Stimulated activated CD8-positive, alpha-beta memory T cell treated with anti-CD3 and anti-CD28 coated beads, Interleukin-15, amount 100 ng/mL, for 24 hours (primary cell): ENCODE measurements around the gene RHOBTB3.

ENCODE experiments used
- DNase-seq: peaks from one replicate; pipeline ENCODE4 v3.0.0-alpha.2; 2020; ENCODE audit warnings: low read depth

Gene RHOBTB3

DNA sequence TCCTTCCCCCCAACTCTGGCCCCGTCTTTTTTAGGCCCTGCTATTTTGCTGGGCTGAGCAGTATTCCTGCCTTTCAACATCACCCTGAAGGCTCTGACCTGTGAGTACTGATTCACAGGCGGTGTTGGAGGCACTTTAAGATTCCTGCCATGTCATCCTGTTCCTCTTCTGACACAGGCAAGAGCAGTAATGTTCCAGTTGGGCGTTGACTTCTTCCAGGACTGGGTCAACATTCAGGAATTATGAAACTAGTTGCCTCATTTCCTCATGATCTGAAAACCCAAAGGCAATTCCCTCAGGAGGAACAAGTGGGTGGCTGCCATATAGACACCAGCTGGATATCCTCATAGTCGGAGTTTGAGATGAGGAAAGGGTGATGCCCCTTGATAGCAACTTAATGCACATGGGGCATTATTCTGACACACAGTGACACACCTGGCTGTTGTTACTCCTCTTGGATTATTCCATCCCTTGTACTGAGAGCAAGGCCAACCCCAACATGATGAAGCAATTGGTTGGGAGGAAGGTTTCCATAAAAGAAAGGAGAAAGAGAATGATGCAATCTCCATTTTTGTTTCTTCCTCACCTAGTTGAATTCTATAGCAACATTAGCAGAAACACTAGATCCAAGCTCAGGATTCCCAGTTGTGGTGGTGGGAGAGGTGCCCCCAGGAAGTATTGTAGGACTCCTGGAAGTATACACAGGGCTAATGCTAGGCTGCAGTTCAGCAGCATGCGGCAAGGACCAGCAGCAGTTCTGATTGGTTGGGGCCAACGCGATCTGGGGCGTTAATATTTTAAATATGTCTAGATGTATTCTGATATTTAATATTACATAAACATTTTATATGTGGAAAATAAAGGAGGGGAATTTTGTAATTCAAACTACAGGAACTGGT, 111.0 kb downstream of the RHOBTB3 start:
- no peak for DNase-seq

DNA sequence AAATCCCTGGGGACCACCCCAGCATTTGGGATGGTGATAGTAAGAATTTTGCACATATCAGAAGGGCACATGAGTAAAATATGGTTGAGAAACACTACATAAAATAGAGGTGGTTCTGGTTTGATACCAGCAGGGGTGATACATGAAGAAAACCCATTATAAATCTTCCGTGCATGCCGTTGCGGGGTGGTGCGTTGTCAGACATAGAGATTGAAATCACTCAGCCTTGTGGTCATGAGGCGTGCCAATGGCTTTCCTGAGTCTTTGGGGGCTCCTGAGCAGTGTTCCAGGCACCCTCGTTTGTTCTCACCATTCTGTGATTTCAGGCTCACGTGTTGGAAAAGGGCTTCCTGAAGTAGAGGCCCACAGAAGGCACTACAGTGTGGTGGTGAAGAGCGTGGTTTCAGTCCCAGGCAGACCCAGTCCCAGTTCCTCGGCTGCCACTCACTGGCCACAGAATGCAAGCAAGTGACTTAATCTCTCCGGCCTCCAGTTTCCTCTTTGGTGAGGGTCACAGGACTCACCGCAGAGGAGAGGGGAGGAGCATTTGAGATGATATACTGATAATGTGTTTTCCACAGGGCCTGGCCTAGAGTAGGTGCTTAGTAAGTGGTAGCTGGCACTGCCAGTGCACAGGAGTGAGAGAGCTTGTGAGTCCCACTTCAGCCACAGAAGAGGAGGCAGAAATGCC, 111.9 kb downstream of the RHOBTB3 start:
- no peak for DNase-seq

DNA sequence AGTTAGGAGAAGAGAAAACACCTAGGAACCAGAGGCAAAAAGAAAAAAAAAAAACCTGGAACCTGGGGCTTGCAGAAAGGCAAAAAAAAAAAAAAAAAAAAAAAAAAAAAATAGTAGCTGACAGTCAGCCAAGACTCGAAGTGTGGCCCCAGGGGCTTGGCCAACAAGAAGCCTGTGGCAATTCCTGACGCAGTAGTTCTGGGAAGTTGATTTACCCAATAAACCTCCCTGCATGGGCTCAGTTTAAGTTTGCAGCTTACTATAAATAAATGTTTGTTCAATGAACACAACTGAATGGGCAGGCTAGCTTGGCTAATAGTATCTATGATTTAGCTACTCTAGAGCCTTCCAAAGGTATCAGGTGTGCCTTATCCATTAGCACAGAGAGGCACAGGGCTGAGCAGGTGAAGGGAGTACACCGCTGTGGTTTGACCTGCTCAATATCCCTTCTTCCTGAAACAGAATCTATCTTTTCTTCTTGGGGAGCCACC, 112.6 kb downstream of the RHOBTB3 start:
- no peak for DNase-seq

DNA sequence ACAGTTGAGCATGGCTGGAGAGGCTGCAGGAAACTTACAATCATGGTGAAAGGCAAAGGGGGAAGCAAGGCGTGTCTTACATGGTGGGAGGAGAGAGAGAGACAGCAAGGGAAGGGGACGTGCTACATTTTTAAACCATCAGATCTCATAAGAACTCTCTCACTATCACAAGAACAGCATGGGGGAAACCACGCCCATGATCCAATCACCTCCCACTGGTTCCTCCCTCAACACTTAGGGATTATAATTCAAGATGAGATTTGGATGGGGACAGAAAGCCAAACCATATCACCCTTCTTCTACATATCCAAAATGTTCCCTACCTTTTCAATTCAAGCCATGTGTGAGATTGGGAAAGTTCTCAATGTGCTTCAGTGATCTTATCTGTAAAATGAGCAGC, 114.3 kb downstream of the RHOBTB3 start:
- DNase-seq = no peak
